Spleen (tissue), 7 donors: ENCODE data around the gene ACVR2B.

Source experiments
- CTCF ChIP-seq, 11 experiments: fragments of 200-600 bp in 7 of 11; fragments of 450-650 bp in 4 of 11; sonication (generic) in 4 of 11; IDR thresholded peaks in 8 of 11; conservative IDR thresholded peaks in 3 of 11; 1 replicate in 7 of 11; 2 replicates in 4 of 11; pipeline versions ENCODE4 v1.4.0 to v1.8.0; 2016 to 2021; ENCODE audit warnings: antibody characterized with exemption in 11 of 11, inconsistent platforms in 4 of 11, mild to moderate bottlenecking in 1 of 11
- POLR2A ChIP-seq, 3 donors: fragments of 450-650 bp; IDR thresholded peaks; one replicate each; pipeline ENCODE4 v1.5.1; 2017; ENCODE audit warnings: antibody characterized with exemption in 3 of 3, mild to moderate bottlenecking in 1 of 3
- POLR2AphosphoS5 ChIP-seq, 3 donors: sonication (generic); formaldehyde crosslinking; IDR thresholded peaks; one replicate each; pipeline ENCODE4 v1.5.1; 2017; ENCODE audit warnings: antibody characterized with exemption in 3 of 3
- donor health status: DM: no; HTN: no; CAD: no; lungs with moderate emphysema.
- donor health status: DM: no; HTN: no; CAD: no.
- donor health status: DM: no; HTN: no; CAD: no.

- TF ChIP-seq CTCF (IDR thresholded peaks at IDR 0.05 in 8 of 11, conservative IDR thresholded peaks at IDR 0.05 in 3 of 11), result no peak
- TF ChIP-seq POLR2A (IDR thresholded peaks at IDR 0.05), result no peak
- no peak for TF ChIP-seq POLR2AphosphoS5 (IDR thresholded peaks at IDR 0.05)
Observed at GRCh38 chr3:38516669-38517068, 63.0 kb downstream of the ACVR2B start.
